K562 (cell line): ENCODE results near the gene PALMD. TPM values are rescaled to one million over a fixed set of nuclear protein-coding genes. Genes with fewer than 3 reads are reported as not detected.

Experiments
- CTBP1 ChIP-seq: fragments of 450-650 bp; IDR thresholded peaks from 2 replicates; pipeline ENCODE4 v1.6.1; 2016; ENCODE audit warnings: borderline replicate concordance
- DIDO1 ChIP-seq: fragments of 450-650 bp; IDR thresholded peaks from 2 replicates; pipeline ENCODE4 v1.6.1; 2016; ENCODE audit warnings: low read depth, missing biosample characterization, missing genetic modification characterization
- DNMT1 ChIP-seq: fragments of 450-650 bp; IDR thresholded peaks from 2 replicates; pipeline ENCODE4 v1.6.1; 2016; ENCODE audit warnings: antibody characterized with exemption, mild to moderate bottlenecking
- EHMT2 ChIP-seq: fragments of 450-650 bp; IDR thresholded peaks from 2 replicates; pipeline ENCODE4 v1.6.1; 2018; ENCODE audit warnings: antibody characterized with exemption
- GABPB1 ChIP-seq: sonication (generic); formaldehyde crosslinking; IDR thresholded peaks from 2 replicates; pipeline ENCODE4 v1.8.0; 2022; ENCODE audit warnings: mild to moderate bottlenecking, missing genetic modification reagents
- GTF2E2 ChIP-seq: fragments of 200-800 bp; sonication (Bioruptor generic); IDR thresholded peaks from 2 replicates; pipeline ENCODE4 v1.6.1; 2016; ENCODE audit warnings: missing genetic modification characterization, missing compliant biosample characterization
- GTF3C2 ChIP-seq: IDR thresholded peaks from 3 replicates; pipeline ENCODE4 v1.6.1; 2011; ENCODE audit warnings: borderline replicate concordance, mild to moderate bottlenecking, moderate library complexity; ENCODE audit not compliant: insufficient read length; ENCODE audit errors: extremely low read depth
- HDAC6 ChIP-seq: IDR thresholded peaks from 2 replicates; pipeline ENCODE4 v1.6.1; 2012; ENCODE audit warnings: low read depth, mild to moderate bottlenecking, control low read depth, inconsistent platforms, low read length, moderate library complexity
- HMGN3 ChIP-seq: IDR thresholded peaks from 2 replicates; pipeline ENCODE4 v1.6.1; 2011; ENCODE audit warnings: borderline replicate concordance, low read depth, mild to moderate bottlenecking, mixed read lengths, low read length; ENCODE audit not compliant: insufficient read length; ENCODE audit errors: extremely low read depth
- KHSRP ChIP-seq: fragments of 450-650 bp; IDR thresholded peaks from 2 replicates; pipeline ENCODE4 v1.6.1; 2017
- NONO ChIP-seq, 2 experiments: fragments of 200-400 bp in 1 of 2; fragments of 450-650 bp in 1 of 2; formaldehyde crosslinking in 1 of 2; IDR thresholded peaks; 2 replicates each; pipeline ENCODE4 v1.6.1; 2017; ENCODE audit warnings: low read depth in 2 of 2, mild to moderate bottlenecking in 2 of 2, moderate library complexity in 2 of 2, low read length in 1 of 2
- PYGO2 ChIP-seq: fragments of 450-650 bp; IDR thresholded peaks from 2 replicates; pipeline ENCODE4 v1.6.1; 2016; ENCODE audit warnings: mild to moderate bottlenecking, missing genetic modification characterization, moderate library complexity, missing compliant biosample characterization
- SPI1 ChIP-seq: IDR thresholded peaks from 2 replicates; pipeline ENCODE4 v1.6.1; 2011; ENCODE audit warnings: low read depth, low read length, control low read depth, borderline replicate concordance
- TAF9B ChIP-seq: fragments of 450-650 bp; IDR thresholded peaks from 2 replicates; pipeline ENCODE4 v1.6.1; 2018; ENCODE audit warnings: mild to moderate bottlenecking; ENCODE audit not compliant: partially characterized antibody
- ZFX ChIP-seq: sonication (generic); formaldehyde crosslinking; IDR thresholded peaks from 2 replicates; pipeline ENCODE4 v1.8.0; 2022; ENCODE audit warnings: mild to moderate bottlenecking, missing genetic modification reagents, moderate library complexity
- ZKSCAN8 ChIP-seq: fragments of 200-800 bp; sonication (Bioruptor generic); IDR thresholded peaks from 2 replicates; pipeline ENCODE4 v1.6.1; 2016; ENCODE audit warnings: missing genetic modification characterization, missing compliant biosample characterization
- ZNF121 ChIP-seq: sonication (generic); formaldehyde crosslinking; conservative IDR thresholded peaks from 2 replicates; pipeline ENCODE4 v1.8.0; 2022; ENCODE audit warnings: missing genetic modification reagents
- ZNF124 ChIP-seq: sonication (generic); formaldehyde crosslinking; IDR thresholded peaks from 2 replicates; pipeline ENCODE4 v1.8.1; 2022; ENCODE audit warnings: missing genetic modification reagents
- ZNF766 ChIP-seq: fragments of 200-800 bp; sonication (Bioruptor generic); conservative IDR thresholded peaks from 2 replicates; pipeline ENCODE4 v1.6.1; 2016; ENCODE audit warnings: missing genetic modification characterization, missing compliant biosample characterization
- polyA plus RNA-seq, 8 experiments: library from polyadenylated mRNA; depleted of rRNA in 4 of 8; stranded (reverse) in 5 of 8; unstranded in 3 of 8; fragments of >200 nt; fragmentation: Nextera tagmentation in 2 of 8; fragmentation: Illumina TruSeq in 1 of 8; extraction: Ambion mirVana in 2 of 8; extraction: Trizol in 1 of 8; gene quantifications; 2 replicates each; pipeline versions ENCODE4 v1.2.1 to v1.2.3, GENCODE V29; 2011 to 2014; ENCODE audit warnings: inconsistent platforms in 1 of 8, missing spikeins in 1 of 8
- total RNA-seq, 7 experiments: library from RNA; depleted of rRNA in 6 of 7; stranded (reverse); fragments of >200 nt in 6 of 7; fragmentation: Illumina TruSeq in 2 of 7; extraction: Trizol in 2 of 7; gene quantifications; 2 replicates each; pipeline versions ENCODE4 v1.2.1 to v1.2.3, GENCODE V29; 2011 to 2021; ENCODE audit warnings: low replicate concordance in 1 of 7
- TF ChIP-seq, protein P1 (sequence below): fragments of 250-450 bp; sonication (Bioruptor Pico); IDR thresholded peaks from 2 replicates; pipeline ENCODE4 v1.9.0; 2021; ENCODE audit warnings: mild to moderate bottlenecking
- TF ChIP-seq, protein P2 (sequence below): fragments of 450-650 bp; IDR thresholded peaks from 2 replicates; pipeline ENCODE4 v1.6.1; 2018; ENCODE audit warnings: mild to moderate bottlenecking, low read depth; ENCODE audit not compliant: partially characterized antibody
- TF ChIP-seq, protein P3 (sequence below): fragments of 450-650 bp; IDR thresholded peaks from 2 replicates; pipeline ENCODE4 v1.6.1; 2016; ENCODE audit warnings: borderline replicate concordance
- TF ChIP-seq, protein P4 (sequence below), 2 experiments: fragments of 250-450 bp in 1 of 2; fragments of 450-650 bp in 1 of 2; sonication (Bioruptor Pico) in 1 of 2; IDR thresholded peaks; 2 replicates each; pipeline versions ENCODE4 v1.6.1 to v1.8.0; 2016 to 2021; ENCODE audit warnings: mild to moderate bottlenecking in 2 of 2, moderate library complexity in 2 of 2, missing compliant biosample characterization in 1 of 2, missing genetic modification characterization in 1 of 2

Gene PALMD
- total and polyA plus RNA-seq, 9 of the 15 experiments (the other 6 are each of a cell fraction or from before 2014, with no cell fraction given) = 2.7 to 13.5 (median 5.4) TPM

- TF ChIP-seq GTF3C2 (no peak), HDAC6 (no peak), ZNF124 (CRISPR knock-in tag) (no peak), GABPB1 (CRISPR knock-in tag) (no peak), KHSRP (no peak), SPI1 (no peak), NONO (IDR thresholded peaks at IDR 0.05; ENCODE audit: low read depth in 2 of 2, low read length in 1 of 2) (no peak), PYGO2 (no peak), ZNF766 (CRISPR knock-in tag) (0 out of 2 replicates have a peak, but pooled peaks have one; percentile 30), DNMT1 (no peak), EHMT2 (no peak), ZFX (CRISPR knock-in tag) (no peak), TAF9B (no peak), ZNF121 (no peak), DIDO1 (no peak), CTBP1 (no peak), GTF2E2 (no peak), ZKSCAN8 (CRISPR knock-in tag) (no peak), HMGN3 (no peak)
- TF ChIP-seq, protein P1, sequence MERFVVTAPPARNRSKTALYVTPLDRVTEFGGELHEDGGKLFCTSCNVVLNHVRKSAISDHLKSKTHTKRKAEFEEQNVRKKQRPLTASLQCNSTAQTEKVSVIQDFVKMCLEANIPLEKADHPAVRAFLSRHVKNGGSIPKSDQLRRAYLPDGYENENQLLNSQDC = no peak
- TF ChIP-seq, protein P2, sequence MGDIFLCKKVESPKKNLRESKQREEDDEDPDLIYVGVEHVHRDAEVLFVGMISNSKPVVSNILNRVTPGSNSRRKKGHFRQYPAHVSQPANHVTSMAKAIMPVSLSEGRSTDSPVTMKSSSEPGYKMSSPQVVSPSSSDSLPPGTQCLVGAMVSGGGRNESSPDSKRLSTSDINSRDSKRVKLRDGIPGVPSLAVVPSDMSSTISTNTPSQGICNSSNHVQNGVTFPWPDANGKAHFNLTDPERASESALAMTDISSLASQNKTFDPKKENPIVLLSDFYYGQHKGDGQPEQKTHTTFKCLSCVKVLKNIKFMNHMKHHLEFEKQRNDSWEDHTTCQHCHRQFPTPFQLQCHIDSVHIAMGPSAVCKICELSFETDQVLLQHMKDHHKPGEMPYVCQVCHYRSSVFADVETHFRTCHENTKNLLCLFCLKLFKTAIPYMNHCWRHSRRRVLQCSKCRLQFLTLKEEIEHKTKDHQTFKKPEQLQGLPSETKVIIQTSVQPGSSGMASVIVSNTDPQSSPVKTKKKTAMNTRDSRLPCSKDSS = no peak
- TF ChIP-seq, protein P3, sequence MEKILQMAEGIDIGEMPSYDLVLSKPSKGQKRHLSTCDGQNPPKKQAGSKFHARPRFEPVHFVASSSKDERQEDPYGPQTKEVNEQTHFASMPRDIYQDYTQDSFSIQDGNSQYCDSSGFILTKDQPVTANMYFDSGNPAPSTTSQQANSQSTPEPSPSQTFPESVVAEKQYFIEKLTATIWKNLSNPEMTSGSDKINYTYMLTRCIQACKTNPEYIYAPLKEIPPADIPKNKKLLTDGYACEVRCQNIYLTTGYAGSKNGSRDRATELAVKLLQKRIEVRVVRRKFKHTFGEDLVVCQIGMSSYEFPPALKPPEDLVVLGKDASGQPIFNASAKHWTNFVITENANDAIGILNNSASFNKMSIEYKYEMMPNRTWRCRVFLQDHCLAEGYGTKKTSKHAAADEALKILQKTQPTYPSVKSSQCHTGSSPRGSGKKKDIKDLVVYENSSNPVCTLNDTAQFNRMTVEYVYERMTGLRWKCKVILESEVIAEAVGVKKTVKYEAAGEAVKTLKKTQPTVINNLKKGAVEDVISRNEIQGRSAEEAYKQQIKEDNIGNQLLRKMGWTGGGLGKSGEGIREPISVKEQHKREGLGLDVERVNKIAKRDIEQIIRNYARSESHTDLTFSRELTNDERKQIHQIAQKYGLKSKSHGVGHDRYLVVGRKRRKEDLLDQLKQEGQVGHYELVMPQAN = no peak
- TF ChIP-seq, protein P4, sequence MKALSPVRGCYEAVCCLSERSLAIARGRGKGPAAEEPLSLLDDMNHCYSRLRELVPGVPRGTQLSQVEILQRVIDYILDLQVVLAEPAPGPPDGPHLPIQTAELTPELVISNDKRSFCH (CRISPR knock-in tag; IDR thresholded peaks at IDR 0.05) = no peak
- TF ChIP-seq, protein P4 (tag; IDR thresholded peaks at IDR 0.05) = no peak
Observed at GRCh38 chr1:99642053-99642452, 3.9 kb upstream of the PALMD start (continued).
